HEK293T (cell line): ENCODE measurements around the gene KIR2DL1.
"Not testable (repeated sequence)": the region's sequence is repeated elsewhere in the genome, so short reads cannot be mapped to it uniquely, and the experiment has no call there.

Source experiments
- ELF4 ChIP-seq: fragments of 450-650 bp; IDR thresholded peaks from 2 replicates; pipeline ENCODE4 v1.6.1; 2017; ENCODE audit warnings: antibody characterized with exemption
- FOXM1 ChIP-seq: fragments of 450-650 bp; IDR thresholded peaks from 2 replicates; pipeline ENCODE4 v1.6.1; 2017; ENCODE audit warnings: mild to moderate bottlenecking, borderline replicate concordance
- SP1 ChIP-seq: fragments of 450-650 bp; IDR thresholded peaks from 2 replicates; pipeline ENCODE4 v1.6.1; 2017
- TARDBP ChIP-seq: fragments of 450-650 bp; IDR thresholded peaks from 2 replicates; pipeline ENCODE4 v1.6.1; 2016

DNA sequence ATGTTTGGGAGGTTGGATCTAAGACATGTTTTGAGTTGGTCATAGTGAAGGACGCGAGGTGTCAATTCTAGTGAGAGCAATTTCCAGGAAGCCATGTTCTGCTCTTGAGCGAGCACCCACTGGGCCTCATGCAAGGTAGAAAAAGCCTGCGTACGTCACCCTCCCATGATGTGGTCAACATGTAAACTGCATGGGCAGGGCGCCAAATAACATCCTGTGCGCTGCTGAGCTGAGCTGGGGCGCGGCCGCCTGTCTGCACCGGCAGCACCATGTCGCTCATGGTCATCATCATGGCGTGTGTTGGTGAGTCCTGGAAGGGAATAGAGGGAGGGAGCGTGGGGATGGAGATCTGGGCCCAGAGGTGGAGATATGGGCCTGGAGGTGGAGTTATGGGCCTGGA is 62.9 kb downstream of the KIR2DL1 start, which contains the start of gene KIR2DS4:
- not testable (repeated sequence) for TF ChIP-seq SP1, TARDBP, ELF4, FOXM1
